GM23248 (cell line): ENCODE measurements around the gene FAM111A.

ENCODE experiments used
- EZH2 ChIP-seq: fragments of 200-600 bp; sonication (generic); IDR thresholded peaks from 2 replicates; pipeline ENCODE4 v1.6.1; 2018; ENCODE audit warnings: antibody characterized with exemption, mild to moderate bottlenecking; ENCODE audit not compliant: insufficient read depth, poor library complexity, severe bottlenecking
- EZH2phosphoT487 ChIP-seq: fragments of 200-600 bp; sonication (generic); IDR thresholded peaks from 2 replicates; pipeline ENCODE4 v1.6.1; 2018; ENCODE audit warnings: antibody characterized with exemption, moderate library complexity, mild to moderate bottlenecking, low read depth; ENCODE audit not compliant: insufficient read depth

GRCh38 chr11:59193587-59194130, 51.0 kb downstream of the FAM111A start:
- no peak for TF ChIP-seq EZH2phosphoT487
- no peak for TF ChIP-seq EZH2
